Peyer's patch (tissue), 4 donors: ENCODE measurements around the gene PAK6. TPM values are rescaled to one million over a fixed set of nuclear protein-coding genes. Genes with fewer than 3 reads are reported as not detected.
A peak's percentile ranks its signal among the peaks of the same experiment; 100 is the strongest.

Experiments
- DNase-seq, 3 donors: peaks; one replicate each; pipeline ENCODE4 v3.0.0-alpha.2; 2017 to 2019
- H3K27ac ChIP-seq, 4 donors: fragments of 200-600 bp; sonication (generic); one replicate each; pipeline ENCODE4 v1.5.1; 2016 to 2019
- H3K27me3 ChIP-seq, 2 donors: fragments of 200-600 bp; sonication (generic); one replicate each; pipeline ENCODE4 v1.5.1; 2019
- H3K36me3 ChIP-seq, 3 donors: fragments of 200-600 bp; sonication (generic); one replicate each; pipeline ENCODE4 v1.5.1; 2016 to 2019
- H3K4me1 ChIP-seq, 4 donors: fragments of 200-600 bp; sonication (generic); one replicate each; pipeline ENCODE4 v1.5.1; 2016 to 2019
- H3K4me3 ChIP-seq, 4 donors: fragments of 200-600 bp; sonication (generic); 1 replicate in 3 of 4; 2 replicates in 1 of 4; pipeline ENCODE4 v1.5.1; 2016 to 2019; ENCODE audit warnings: mild to moderate bottlenecking in 1 of 4
- H3K9me3 ChIP-seq, 4 donors: fragments of 200-600 bp; sonication (generic); one replicate each; pipeline ENCODE4 v1.5.1; 2016 to 2019; ENCODE audit warnings: mild to moderate bottlenecking in 1 of 4
- POLR2A ChIP-seq, 2 donors: fragments of 450-650 bp; IDR thresholded peaks; one replicate each; pipeline ENCODE4 v1.5.1; 2017; ENCODE audit warnings: antibody characterized with exemption in 2 of 2, mild to moderate bottlenecking in 2 of 2, moderate library complexity in 2 of 2
- total RNA-seq, 4 donors: library from RNA; depleted of rRNA; stranded (reverse); fragments of >200 nt; gene quantifications; one replicate each; pipeline ENCODE4 v1.1.0, GENCODE V29; 2016
- TF ChIP-seq, protein P1 (sequence below), 6 experiments: fragments of 450-650 bp in 4 of 6; fragments of 200-600 bp in 2 of 6; sonication (generic) in 1 of 6; IDR thresholded peaks; one replicate each; pipeline ENCODE4 v1.5.1; 2017 to 2019; ENCODE audit warnings: antibody characterized with exemption in 6 of 6, mild to moderate bottlenecking in 3 of 6, moderate library complexity in 1 of 6

The PAK6 gene
- total RNA-seq, 4 donors from 2014 or later, result 3.3 to 4.7 TPM; not detected in 2

DNA sequence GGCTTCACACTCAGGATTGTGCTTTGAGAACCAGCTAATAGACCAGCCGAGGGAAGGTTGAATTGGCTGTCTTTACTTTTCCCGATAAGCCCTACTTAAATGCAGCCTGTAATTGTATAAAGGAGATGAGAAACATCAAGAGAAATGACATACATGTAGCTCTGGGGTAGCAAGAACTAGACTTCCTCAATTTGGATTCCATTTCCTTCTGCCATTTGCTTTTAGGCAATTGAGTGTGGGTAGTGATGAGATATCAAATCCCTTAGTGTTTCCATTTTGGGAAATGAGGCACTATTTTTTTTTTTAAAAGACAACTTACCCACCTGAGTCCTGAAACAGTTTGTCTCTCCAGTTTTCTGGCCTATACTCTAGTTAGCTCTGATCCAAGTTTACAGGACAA, 86.8 kb downstream of the PAK6 start:
- H3K4me3 ChIP-seq, result peak overlapping the region in 1 of 4 donors; percentile 93

More for the DNA sequence above, 86.8 kb downstream of the PAK6 start:
- Histone ChIP-seq H3K4me1 (peaks cover 0 to 29% (median 6%) of the 10 kb centered on the region in 4 donors), H3K36me3 (no peaks in the 10 kb centered on the region), H3K27ac (peak overlapping the region in 2 of 4 donors; percentile 14 to 76), H3K9me3 (no peaks in the 10 kb centered on the region), H3K27me3 (no peaks in the 10 kb centered on the region)
- TF ChIP-seq POLR2A (IDR thresholded peaks at IDR 0.05), result no peak
- TF ChIP-seq, protein P1, sequence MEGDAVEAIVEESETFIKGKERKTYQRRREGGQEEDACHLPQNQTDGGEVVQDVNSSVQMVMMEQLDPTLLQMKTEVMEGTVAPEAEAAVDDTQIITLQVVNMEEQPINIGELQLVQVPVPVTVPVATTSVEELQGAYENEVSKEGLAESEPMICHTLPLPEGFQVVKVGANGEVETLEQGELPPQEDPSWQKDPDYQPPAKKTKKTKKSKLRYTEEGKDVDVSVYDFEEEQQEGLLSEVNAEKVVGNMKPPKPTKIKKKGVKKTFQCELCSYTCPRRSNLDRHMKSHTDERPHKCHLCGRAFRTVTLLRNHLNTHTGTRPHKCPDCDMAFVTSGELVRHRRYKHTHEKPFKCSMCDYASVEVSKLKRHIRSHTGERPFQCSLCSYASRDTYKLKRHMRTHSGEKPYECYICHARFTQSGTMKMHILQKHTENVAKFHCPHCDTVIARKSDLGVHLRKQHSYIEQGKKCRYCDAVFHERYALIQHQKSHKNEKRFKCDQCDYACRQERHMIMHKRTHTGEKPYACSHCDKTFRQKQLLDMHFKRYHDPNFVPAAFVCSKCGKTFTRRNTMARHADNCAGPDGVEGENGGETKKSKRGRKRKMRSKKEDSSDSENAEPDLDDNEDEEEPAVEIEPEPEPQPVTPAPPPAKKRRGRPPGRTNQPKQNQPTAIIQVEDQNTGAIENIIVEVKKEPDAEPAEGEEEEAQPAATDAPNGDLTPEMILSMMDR (IDR thresholded peaks at IDR 0.05), result no peak
- no peak for DNase-seq

Other genes with a start within 250 kb of the PAK6 start
- 100 to 1,000 TPM; 105 to 163 (median 146) TPM for gene SRP14, start 199.9 kb upstream of the PAK6 start, total RNA-seq
- gene BMF, start 130.2 kb upstream of the PAK6 start, total RNA-seq, result 10 to 100 TPM; 13.5 to 98.2 (median 26.1) TPM
- gene BUB1B, start 78.0 kb upstream of the PAK6 start, total RNA-seq, result 100 to 1,000 TPM in 1 of 4 donors, 10 to 100 TPM in 3; 10.6 to 120 (median 13.3) TPM
- not detected for gene ANKRD63, start 44.0 kb downstream of the PAK6 start, total RNA-seq
- gene PLCB2, start 68.9 kb downstream of the PAK6 start, total RNA-seq, result 100 to 1,000 TPM in 1 of 4 donors, 10 to 100 TPM in 3; 12.3 to 101 (median 15.7) TPM
- 10 to 100 TPM in 1 of 4 donors, 1 to 10 TPM in 3; 6.2 to 10.7 (median 8.9) TPM for gene INAFM2, start 84.6 kb downstream of the PAK6 start, total RNA-seq
- 10 to 100 TPM; 14.4 to 55.6 (median 37.7) TPM for gene CCDC9B, start 101.9 kb downstream of the PAK6 start, total RNA-seq
- 1,000 to 10,000 TPM in 3 of 4 donors, 100 to 1,000 TPM in 1; 519 to 6,265 (median 3,022) TPM for gene PHGR1, start 112.0 kb downstream of the PAK6 start, total RNA-seq
- gene DISP2, start 119.2 kb downstream of the PAK6 start, total RNA-seq, result 10 to 100 TPM in 1 of 4 donors, 1 to 10 TPM in 3; 1.7 to 27.5 (median 7.4) TPM
- 10 to 100 TPM in 1 of 4 donors, 1 to 10 TPM in 3; 4.7 to 63.5 (median 6.5) TPM for gene KNSTRN, start 143.7 kb downstream of the PAK6 start, total RNA-seq
- gene IVD, start 166.7 kb downstream of the PAK6 start, total RNA-seq, result 10 to 100 TPM; 42.9 to 87.6 (median 71.1) TPM
- gene BAHD1, start 201.9 kb downstream of the PAK6 start, total RNA-seq, result 10 to 100 TPM in 3 of 4 donors, 1 to 10 TPM in 1; 8.3 to 41.0 (median 31.4) TPM
- gene CHST14, start 231.9 kb downstream of the PAK6 start, total RNA-seq, result 1 to 10 TPM in 3 of 4 donors, under 1 TPM in 1; 0.83 to 3.5 (median 2.6) TPM